Thyroid gland (tissue), 4 donors: ENCODE data around the gene PADI3. TPM values are rescaled to one million over a fixed set of nuclear protein-coding genes. Genes with fewer than 3 reads are reported as not detected.

ENCODE experiments used
- DNase-seq, 2 donors: peaks; one replicate each; pipeline ENCODE4 v3.0.0-alpha.2; 2019
- H3K27ac ChIP-seq, 3 donors: fragments of 200-600 bp; sonication (generic); 1 replicate in 2 of 3; 2 replicates in 1 of 3; pipeline ENCODE4 v1.5.1; 2016 to 2019; ENCODE audit warnings: mild to moderate bottlenecking in 1 of 3, moderate library complexity in 1 of 3
- H3K27me3 ChIP-seq: fragments of 200-600 bp; sonication (generic); one replicate; pipeline ENCODE4 v1.5.1; 2019
- H3K36me3 ChIP-seq, 2 donors: fragments of 200-600 bp; sonication (generic); one replicate each; pipeline ENCODE4 v1.5.1; 2016 to 2019
- H3K4me1 ChIP-seq, 2 donors: fragments of 200-600 bp; sonication (generic); one replicate each; pipeline ENCODE4 v1.5.1; 2017 to 2019
- H3K4me3 ChIP-seq, 3 donors: fragments of 200-600 bp; sonication (generic); replicated peaks in 1 of 3; 1 replicate in 2 of 3; 2 replicates in 1 of 3; pipeline ENCODE4 v1.5.1; 2016; ENCODE audit warnings: mild to moderate bottlenecking in 1 of 3
- H3K9me3 ChIP-seq: fragments of 200-600 bp; sonication (generic); one replicate; pipeline ENCODE4 v1.5.1; 2017
- POLR2A ChIP-seq, 2 donors: fragments of 450-650 bp; IDR thresholded peaks; one replicate each; pipeline ENCODE4 v1.6.1; 2017; ENCODE audit warnings: antibody characterized with exemption in 2 of 2, mild to moderate bottlenecking in 2 of 2, moderate library complexity in 1 of 2
- WGBS, 2 donors: methylation state at CpG; one replicate each; pipeline ENCODE4 v1.1.5; 2017; 5-methylcytosine and 5-hydroxymethylcytosine counted together
- intact Hi-C: fragments of 100-400 bp; cut with DNase I; formaldehyde crosslinking; loops from one replicate; pipeline ENCODE4 v1.15.1; 2023
- total RNA-seq, 4 donors: library from RNA; depleted of rRNA; stranded (reverse); fragments of >200 nt; gene quantifications; one replicate each; pipeline ENCODE4 v1.2.3, GENCODE V29; 2016
- TF ChIP-seq, protein P1 (sequence below), 6 experiments: fragments of 200-600 bp in 3 of 6; fragments of 450-650 bp in 3 of 6; sonication (generic) in 3 of 6; IDR thresholded peaks; one replicate each; pipeline ENCODE4 v1.5.1; 2016 to 2019; ENCODE audit warnings: antibody characterized with exemption in 6 of 6, mild to moderate bottlenecking in 2 of 6, inconsistent platforms in 1 of 6, moderate library complexity in 1 of 6

The PADI3 gene
- total RNA-seq, 4 donors from 2014 or later = not detected

GRCh38 chr1:17280436-17280835, 31.5 kb downstream of the PADI3 start:
- H3K27me3 ChIP-seq = no peaks in the 10 kb centered on the region
- no peak overlapping the region for H3K4me3 ChIP-seq
- 75 to 86% methylated on average over 7 of the region's 7 CpGs for WGBS, 2 donors
- H3K36me3 ChIP-seq = no peaks in the 10 kb centered on the region
- no peaks in the 10 kb centered on the region for H3K4me1 ChIP-seq
- intact Hi-C loops = no loop called here
- H3K27ac ChIP-seq = no peak overlapping the region
- TF ChIP-seq, protein P1, sequence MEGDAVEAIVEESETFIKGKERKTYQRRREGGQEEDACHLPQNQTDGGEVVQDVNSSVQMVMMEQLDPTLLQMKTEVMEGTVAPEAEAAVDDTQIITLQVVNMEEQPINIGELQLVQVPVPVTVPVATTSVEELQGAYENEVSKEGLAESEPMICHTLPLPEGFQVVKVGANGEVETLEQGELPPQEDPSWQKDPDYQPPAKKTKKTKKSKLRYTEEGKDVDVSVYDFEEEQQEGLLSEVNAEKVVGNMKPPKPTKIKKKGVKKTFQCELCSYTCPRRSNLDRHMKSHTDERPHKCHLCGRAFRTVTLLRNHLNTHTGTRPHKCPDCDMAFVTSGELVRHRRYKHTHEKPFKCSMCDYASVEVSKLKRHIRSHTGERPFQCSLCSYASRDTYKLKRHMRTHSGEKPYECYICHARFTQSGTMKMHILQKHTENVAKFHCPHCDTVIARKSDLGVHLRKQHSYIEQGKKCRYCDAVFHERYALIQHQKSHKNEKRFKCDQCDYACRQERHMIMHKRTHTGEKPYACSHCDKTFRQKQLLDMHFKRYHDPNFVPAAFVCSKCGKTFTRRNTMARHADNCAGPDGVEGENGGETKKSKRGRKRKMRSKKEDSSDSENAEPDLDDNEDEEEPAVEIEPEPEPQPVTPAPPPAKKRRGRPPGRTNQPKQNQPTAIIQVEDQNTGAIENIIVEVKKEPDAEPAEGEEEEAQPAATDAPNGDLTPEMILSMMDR (IDR thresholded peaks at IDR 0.05) = no peak
- TF ChIP-seq POLR2A (IDR thresholded peaks at IDR 0.05) = no peak
- H3K9me3 ChIP-seq = no peaks in the 10 kb centered on the region
- no peak for DNase-seq

- intact Hi-C loops = no loop called here
- H3K36me3 ChIP-seq = no peaks in the 10 kb centered on the region
- DNase-seq = no peak
- H3K4me3 ChIP-seq = no peak overlapping the region
- 74 to 76% methylated on average over 2 of the region's 2 CpGs for WGBS, 2 donors
- no peaks in the 10 kb centered on the region for H3K4me1 ChIP-seq
- H3K9me3 ChIP-seq = no peaks in the 10 kb centered on the region
- H3K27me3 ChIP-seq = no peaks in the 10 kb centered on the region
- no peak overlapping the region for H3K27ac ChIP-seq
- TF ChIP-seq POLR2A (IDR thresholded peaks at IDR 0.05) = no peak
- TF ChIP-seq, protein P1 (IDR thresholded peaks at IDR 0.05) = no peak
Measured at GRCh38 chr1:17280894-17281293, 32.0 kb downstream of the PADI3 start.

DNA sequence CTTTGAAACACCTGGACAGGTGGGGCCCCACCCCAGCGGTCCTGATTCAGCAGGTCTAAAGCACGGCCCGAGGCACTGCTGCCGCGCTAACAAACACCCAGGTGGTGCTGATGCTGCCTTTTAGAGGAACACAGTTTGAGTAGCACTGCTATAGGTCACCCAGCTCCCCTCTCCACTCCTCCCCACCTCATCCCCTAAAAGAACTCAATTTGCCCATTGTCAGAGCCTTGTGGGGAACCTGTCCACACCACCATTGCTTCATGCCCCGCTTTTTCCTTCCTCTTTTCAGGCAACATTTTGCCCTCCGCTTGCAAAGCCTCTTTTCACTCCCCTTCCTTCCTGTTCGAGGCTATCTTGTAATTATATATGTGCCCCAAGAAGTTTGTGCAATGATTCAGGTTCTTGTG, 32.9 kb downstream of the PADI3 start:
- 71 to 80% methylated on average over 8 of the region's 8 CpGs for WGBS, 2 donors
- Histone ChIP-seq H3K36me3 (no peaks in the 10 kb centered on the region), H3K9me3 (no peaks in the 10 kb centered on the region), H3K4me3 (no peak overlapping the region), H3K27me3 (no peaks in the 10 kb centered on the region), H3K4me1 (no peaks in the 10 kb centered on the region), H3K27ac (no peak overlapping the region)
- TF ChIP-seq POLR2A (IDR thresholded peaks at IDR 0.05) = no peak
- TF ChIP-seq, protein P1 (IDR thresholded peaks at IDR 0.05) = no peak
- DNase-seq = no peak
- intact Hi-C loops = no loop called here

DNA sequence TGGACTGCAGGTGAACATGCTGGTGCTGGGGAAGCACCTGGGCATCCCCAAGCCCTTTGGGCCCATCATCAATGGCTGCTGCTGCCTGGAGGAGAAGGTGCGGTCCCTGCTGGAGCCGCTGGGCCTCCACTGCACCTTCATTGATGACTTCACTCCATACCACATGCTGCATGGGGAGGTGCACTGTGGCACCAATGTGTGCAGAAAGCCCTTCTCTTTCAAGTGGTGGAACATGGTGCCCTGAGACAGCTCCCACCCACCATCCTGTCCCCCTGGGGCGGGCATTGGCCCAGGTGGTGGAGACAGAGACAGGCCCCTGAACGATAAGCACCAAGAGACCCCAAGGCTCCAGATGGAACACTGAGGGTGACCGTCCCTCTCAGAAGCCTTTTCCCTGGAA, 33.9 kb downstream of the PADI3 start:
- H3K4me3 ChIP-seq = no peak overlapping the region
- H3K4me1 ChIP-seq = no peaks in the 10 kb centered on the region
- intact Hi-C loops = no loop called here
- no peaks in the 10 kb centered on the region for H3K36me3 ChIP-seq
- whole genome bisulfite sequencing, 2 donors = 78 to 87% methylated on average over 4 to 5 of the region's 5 CpGs
- H3K27me3 ChIP-seq = no peaks in the 10 kb centered on the region
- no peak for DNase-seq
- H3K27ac ChIP-seq = no peak overlapping the region
- TF ChIP-seq POLR2A (IDR thresholded peaks at IDR 0.05) = no peak
- TF ChIP-seq, protein P1 (IDR thresholded peaks at IDR 0.05) = no peak
- H3K9me3 ChIP-seq = no peaks in the 10 kb centered on the region

DNA sequence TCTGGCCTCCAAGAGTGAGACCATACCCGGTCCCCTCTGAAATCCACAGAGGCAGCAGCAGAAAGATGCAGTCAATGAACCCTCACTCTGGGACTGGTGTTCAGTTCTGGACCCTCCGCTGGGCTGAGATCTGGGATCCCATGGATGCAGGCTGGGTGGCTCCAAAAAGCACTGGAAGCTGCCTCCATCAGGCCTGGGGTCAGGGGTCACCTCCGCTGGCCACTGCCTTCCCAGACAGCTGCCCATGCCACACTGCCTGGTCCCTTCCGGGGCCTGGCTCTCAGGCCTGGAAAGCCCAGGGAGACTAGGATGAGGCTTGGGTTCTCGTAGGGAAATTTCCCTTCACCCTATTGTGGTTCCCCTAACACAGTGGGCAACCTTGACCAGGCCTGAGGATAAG, 37.7 kb downstream of the PADI3 start:
- TF ChIP-seq POLR2A (IDR thresholded peaks at IDR 0.05) = no peak
- TF ChIP-seq, protein P1 (IDR thresholded peaks at IDR 0.05) = no peak
- H3K4me1 ChIP-seq = no peaks in the 10 kb centered on the region
- WGBS, 2 donors = 86 to 92% methylated on average over 3 to 4 of the region's 5 CpGs
- H3K36me3 ChIP-seq = no peaks in the 10 kb centered on the region
- H3K4me3 ChIP-seq = no peak overlapping the region
- H3K27me3 ChIP-seq = no peaks in the 10 kb centered on the region
- H3K27ac ChIP-seq = no peak overlapping the region
- intact Hi-C loops = no loop called here
- no peak for DNase-seq
- no peaks in the 10 kb centered on the region for H3K9me3 ChIP-seq
